Fibroblast of villous mesenchyme (primary cell): ENCODE results near the gene LINGO1. TPM values are rescaled to one million over a fixed set of nuclear protein-coding genes. Genes with fewer than 3 reads are reported as not detected.

Experiments used
- DNase-seq: peaks from one replicate; pipeline ENCODE4 v3.0.0-alpha.2; 2010; ENCODE audit warnings: low read depth
- H3K4me3 ChIP-seq: 2 replicates; pipeline ENCODE4 v1.5.1; 2011; ENCODE audit warnings: low read depth, mild to moderate bottlenecking, low read length
- total RNA-seq: library from RNA; depleted of rRNA; stranded (reverse); fragments of >200 nt; gene quantifications from 2 replicates; pipeline ENCODE4 v1.2.3, GENCODE V29; 2012
- TF ChIP-seq, protein P1 (sequence below): IDR thresholded peaks from 2 replicates; pipeline ENCODE4 v1.5.1; 2012; ENCODE audit warnings: low read depth, mild to moderate bottlenecking, low read length; ENCODE audit not compliant: insufficient read depth

LINGO1 gene
- total RNA-seq, 1 donor: not detected

GRCh38 chr15:77656294-77656693 is 23.6 kb upstream of the LINGO1 start:
- no peak for DNase-seq
- TF ChIP-seq, protein P1, sequence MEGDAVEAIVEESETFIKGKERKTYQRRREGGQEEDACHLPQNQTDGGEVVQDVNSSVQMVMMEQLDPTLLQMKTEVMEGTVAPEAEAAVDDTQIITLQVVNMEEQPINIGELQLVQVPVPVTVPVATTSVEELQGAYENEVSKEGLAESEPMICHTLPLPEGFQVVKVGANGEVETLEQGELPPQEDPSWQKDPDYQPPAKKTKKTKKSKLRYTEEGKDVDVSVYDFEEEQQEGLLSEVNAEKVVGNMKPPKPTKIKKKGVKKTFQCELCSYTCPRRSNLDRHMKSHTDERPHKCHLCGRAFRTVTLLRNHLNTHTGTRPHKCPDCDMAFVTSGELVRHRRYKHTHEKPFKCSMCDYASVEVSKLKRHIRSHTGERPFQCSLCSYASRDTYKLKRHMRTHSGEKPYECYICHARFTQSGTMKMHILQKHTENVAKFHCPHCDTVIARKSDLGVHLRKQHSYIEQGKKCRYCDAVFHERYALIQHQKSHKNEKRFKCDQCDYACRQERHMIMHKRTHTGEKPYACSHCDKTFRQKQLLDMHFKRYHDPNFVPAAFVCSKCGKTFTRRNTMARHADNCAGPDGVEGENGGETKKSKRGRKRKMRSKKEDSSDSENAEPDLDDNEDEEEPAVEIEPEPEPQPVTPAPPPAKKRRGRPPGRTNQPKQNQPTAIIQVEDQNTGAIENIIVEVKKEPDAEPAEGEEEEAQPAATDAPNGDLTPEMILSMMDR: no peak
- no peak overlapping the region for H3K4me3 ChIP-seq

GRCh38 chr15:77654975-77655374 is 22.3 kb upstream of the LINGO1 start:
- no peak for DNase-seq
- TF ChIP-seq, protein P1: peak; percentile 39
- H3K4me3 ChIP-seq: no peak overlapping the region

DNA sequence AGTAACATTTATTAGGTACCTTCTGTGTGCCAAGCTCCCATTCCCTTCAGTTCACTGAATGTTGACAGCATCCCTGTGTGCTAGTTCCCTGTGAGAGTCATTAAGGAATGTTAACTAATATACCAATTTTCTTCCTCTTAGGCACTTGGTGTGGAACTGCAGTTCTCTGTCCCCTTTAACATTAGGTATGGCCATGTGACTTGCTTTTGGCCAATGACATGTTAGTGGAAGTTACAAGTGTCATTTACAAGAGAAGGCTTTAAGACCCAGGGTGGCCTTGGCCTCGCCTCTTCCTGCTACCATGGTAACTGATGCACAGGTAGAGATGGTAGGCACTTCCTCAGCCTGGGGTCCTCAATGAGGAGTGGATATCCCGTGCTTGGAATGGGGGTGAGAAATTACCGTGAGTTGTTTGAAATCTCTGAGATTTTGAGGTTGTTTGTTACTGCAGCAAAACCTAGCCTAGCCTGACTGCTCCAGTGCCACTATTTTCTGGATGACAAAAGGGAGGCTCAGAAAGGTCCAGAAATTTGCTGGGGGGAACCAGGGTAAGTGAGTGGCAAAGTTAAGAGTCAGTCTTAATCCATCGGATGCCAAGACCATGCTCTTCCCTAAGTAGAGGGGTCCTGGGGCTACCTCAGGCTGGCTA is 21.2 kb upstream of the LINGO1 start:
- H3K4me3 ChIP-seq: no peak overlapping the region
- TF ChIP-seq, protein P1: no peak
- no peak for DNase-seq

DNA sequence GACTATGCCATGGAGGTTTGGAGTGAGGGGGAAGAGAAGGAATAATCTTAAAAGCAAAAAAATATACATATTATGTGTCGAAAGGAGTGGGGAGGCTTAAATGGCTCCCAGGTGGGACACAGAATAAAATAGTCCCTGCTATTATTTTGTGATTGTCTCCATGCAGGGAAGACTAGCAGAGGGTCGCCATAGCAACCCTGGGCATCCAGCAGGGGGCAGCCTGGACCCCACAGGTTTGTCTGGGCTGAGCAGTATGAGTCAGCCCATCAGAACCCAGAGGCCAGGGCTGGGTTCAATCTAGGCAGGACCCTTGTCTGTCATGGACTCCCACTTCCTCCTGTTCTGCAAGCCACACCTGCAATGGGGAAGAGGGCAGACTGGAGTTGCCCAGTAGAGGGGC is 17.6 kb upstream of the LINGO1 start:
- DNase-seq: peak; percentile 17
- TF ChIP-seq, protein P1: peak; percentile 28
- no peak overlapping the region for H3K4me3 ChIP-seq

- DNase-seq: no peak
- TF ChIP-seq, protein P1: no peak
- H3K4me3 ChIP-seq: no peak overlapping the region
Observed at GRCh38 chr15:77649610-77650009, 16.9 kb upstream of the LINGO1 start.

- no peak for DNase-seq
- H3K4me3 ChIP-seq: no peak overlapping the region
- TF ChIP-seq, protein P1: no peak
Observed at GRCh38 chr15:77649017-77649416, 16.3 kb upstream of the LINGO1 start.

DNA sequence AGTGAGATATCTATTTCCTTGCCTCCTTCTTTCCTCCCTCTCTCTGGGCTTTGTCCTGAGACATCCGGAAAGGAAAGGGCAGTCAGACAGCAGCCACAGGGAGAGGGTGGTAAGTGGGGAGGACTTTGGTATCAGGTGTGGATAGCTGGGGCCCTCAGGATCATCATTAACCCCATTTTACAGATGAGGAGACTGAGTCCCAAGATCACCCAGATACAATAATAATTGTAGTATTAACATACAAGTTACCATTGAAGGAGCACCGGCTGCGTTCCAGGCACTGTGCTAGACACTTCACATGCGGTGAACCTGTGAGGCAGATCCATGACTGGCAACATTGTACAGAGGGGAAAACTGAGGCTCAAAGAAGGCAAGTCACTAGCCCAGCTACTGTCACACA is 15.2 kb upstream of the LINGO1 start:
- TF ChIP-seq, protein P1: no peak
- H3K4me3 ChIP-seq: no peak overlapping the region
- no peak for DNase-seq
